ENCODE data around the gene AGPAT4.

- TF ChIP-seq CTCF (IDR thresholded peaks at IDR 0.05): no peak
- TF ChIP-seq POLR2A (IDR thresholded peaks at IDR 0.05): no peak
Observed at GRCh38 chr6:161127071-161127740, 146.7 kb downstream of the AGPAT4 start.

Measured in testis (tissue), 2 donors.